Epithelial cell of proximal tubule (primary cell): ENCODE results near the gene CLPTM1L. TPM values are rescaled to one million over a fixed set of nuclear protein-coding genes. Genes with fewer than 3 reads are reported as not detected.
"Not testable (repeated sequence)": the region's sequence is repeated elsewhere in the genome, so short reads cannot be mapped to it uniquely, and the experiment has no call there.

ENCODE experiments used
- DNase-seq: peaks from one replicate; pipeline ENCODE4 v3.0.0-alpha.2; 2011; ENCODE audit warnings: low read depth
- H3K4me3 ChIP-seq: 2 replicates; pipeline ENCODE4 v1.5.1; 2011; ENCODE audit warnings: low read depth, mild to moderate bottlenecking, low read length
- CTCF ChIP-seq: conservative IDR thresholded peaks from 2 replicates; pipeline ENCODE4 v1.5.1; 2012; ENCODE audit warnings: low read depth, mild to moderate bottlenecking, low read length
- total RNA-seq: library from RNA; depleted of rRNA; stranded (reverse); fragments of >200 nt; gene quantifications from 2 replicates; pipeline ENCODE4 v1.2.3, GENCODE V29; 2015

Gene CLPTM1L
- total RNA-seq, 1 donor from 2014 or later, result 112 TPM

GRCh38 chr5:1292846-1293415, 52.0 kb downstream of the CLPTM1L start:
- no peak overlapping the region for H3K4me3 ChIP-seq
- DNase-seq, result no peak
- TF ChIP-seq CTCF, result no peak

GRCh38 chr5:1292139-1292538, 52.8 kb downstream of the CLPTM1L start:
- no peak for TF ChIP-seq CTCF
- H3K4me3 ChIP-seq, result no peak overlapping the region
- no peak for DNase-seq

DNA sequence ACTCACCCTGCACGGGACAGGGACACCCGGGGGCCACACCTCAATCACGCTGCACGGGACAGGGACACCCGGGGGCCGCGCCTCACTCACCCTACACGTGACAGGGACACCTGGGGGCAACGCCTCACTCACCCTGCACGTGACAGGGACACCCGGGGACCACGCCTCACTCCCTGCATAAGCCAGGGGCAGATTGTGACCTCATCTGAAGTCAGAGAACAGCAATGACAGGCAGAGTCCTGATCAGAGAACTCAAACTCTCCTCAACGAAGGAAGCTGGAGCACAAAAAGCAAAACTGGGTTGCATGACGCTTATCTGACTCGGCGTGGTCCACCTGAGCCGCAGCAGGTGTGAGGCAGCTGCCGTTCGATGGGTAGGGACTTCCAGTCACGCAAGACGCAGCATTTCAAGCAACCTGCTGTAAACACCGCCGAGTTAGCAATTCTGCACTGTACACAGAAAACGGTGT, 53.3 kb downstream of the CLPTM1L start:
- H3K4me3 ChIP-seq, result no peak overlapping the region
- no peak for TF ChIP-seq CTCF
- no peak for DNase-seq

- not testable (repeated sequence) for H3K4me3 ChIP-seq, DNase-seq
Measured at GRCh38 chr5:1290956-1291355, 53.9 kb downstream of the CLPTM1L start.

GRCh38 chr5:1289559-1289958, 55.3 kb downstream of the CLPTM1L start:
- H3K4me3 ChIP-seq, DNase-seq: not testable (repeated sequence)

DNA sequence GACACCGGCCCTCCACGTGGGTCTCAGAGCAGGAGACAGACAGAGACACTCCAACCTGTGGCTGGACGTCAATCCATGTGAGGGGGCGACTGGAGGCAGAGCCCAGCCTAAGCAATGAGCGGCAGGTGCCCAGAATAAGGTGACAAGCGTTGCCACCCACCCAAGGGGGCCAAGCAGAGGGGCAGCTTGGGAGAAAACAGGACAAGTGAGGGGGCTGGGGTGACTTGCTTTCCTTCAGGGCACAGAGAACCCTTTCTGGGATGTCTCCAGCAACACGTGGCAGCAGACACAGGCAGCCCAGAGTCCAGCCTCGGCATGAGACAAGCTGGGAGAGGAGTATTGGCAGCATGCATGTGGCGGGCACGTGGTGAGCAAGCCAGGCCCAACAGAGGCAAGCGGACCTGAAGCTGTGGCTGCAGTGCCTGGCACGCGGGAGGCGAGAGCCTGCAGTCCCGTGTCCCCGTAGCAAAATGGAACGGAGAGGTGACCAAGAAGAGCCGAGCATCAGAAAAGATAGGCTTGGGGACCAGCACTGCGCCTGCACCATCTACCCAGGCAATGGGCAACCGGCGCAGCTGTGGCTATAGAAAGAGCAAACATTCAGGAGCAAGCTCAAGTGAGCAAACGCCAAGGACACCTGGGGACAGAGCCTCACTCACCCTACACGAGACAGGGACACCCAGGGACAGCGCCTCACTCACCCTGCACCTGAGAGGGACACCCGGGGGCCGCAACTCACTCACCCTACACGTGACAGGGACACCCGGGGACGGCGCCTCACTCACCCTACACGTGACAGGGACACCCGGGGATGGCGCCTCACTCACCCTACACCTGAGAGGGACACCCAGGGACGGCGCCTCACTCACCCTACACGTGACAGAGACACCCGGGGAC, 56.2 kb downstream of the CLPTM1L start:
- no peak for DNase-seq
- TF ChIP-seq CTCF, result no peak
- no peak overlapping the region for H3K4me3 ChIP-seq

- H3K4me3 ChIP-seq, result no peak overlapping the region
- no peak for TF ChIP-seq CTCF
- DNase-seq, result no peak
Measured at GRCh38 chr5:1285883-1286291, 59.0 kb downstream of the CLPTM1L start.

GRCh38 chr5:1285141-1285540, 59.8 kb downstream of the CLPTM1L start:
- no peak for TF ChIP-seq CTCF
- H3K4me3 ChIP-seq, result no peak overlapping the region
- DNase-seq, result no peak

- H3K4me3 ChIP-seq, DNase-seq: not testable (repeated sequence)
Measured at GRCh38 chr5:1284336-1284970, 60.4 kb downstream of the CLPTM1L start.

DNA sequence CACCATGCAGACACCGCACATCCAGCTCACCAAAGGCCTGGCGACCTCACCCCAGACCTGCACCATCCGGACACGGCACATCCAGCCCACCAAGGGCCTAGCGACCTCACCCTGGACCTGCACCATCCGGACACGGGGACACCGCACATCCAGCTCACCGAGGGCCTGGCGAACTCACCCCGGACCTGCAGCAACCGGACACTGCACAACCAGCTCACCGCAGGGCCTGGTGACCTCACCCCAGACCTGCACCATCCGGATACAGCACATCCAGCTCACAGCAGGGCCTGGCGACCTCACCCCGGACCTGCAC, 61.2 kb downstream of the CLPTM1L start:
- H3K4me3 ChIP-seq, DNase-seq: not testable (repeated sequence)

DNA sequence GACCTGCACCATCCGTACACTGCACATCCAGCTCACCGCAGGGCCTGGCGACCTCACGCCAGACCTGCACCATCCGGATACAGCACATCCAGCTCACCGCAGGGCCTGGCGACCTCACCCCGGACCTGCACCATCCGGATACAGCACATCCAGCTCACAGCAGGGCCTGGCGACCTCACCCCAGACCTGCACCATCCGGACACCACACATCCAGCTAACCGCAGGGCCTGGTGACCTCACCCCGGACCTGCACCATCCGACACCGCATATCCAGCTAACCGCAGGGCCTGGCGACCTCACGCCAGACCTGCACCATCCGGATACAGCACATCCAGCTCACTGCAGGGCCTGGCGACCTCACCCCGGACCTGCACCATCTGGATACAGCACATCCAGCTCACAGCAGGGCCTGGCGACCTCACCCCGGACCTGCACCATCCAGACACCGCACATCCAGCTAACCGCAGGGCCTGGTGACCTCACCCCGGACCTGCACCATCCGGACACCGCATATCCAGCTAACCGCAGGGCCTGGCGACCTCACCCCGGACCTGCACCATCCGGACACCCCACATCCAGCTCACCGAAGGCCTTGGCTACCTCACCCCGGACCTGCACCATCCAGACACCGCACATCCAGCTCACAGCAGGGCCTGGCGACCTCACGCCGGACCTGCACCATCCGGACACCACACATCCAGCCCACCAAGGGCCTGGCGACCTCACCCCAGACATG, 61.7 kb downstream of the CLPTM1L start:
- DNase-seq, H3K4me3 ChIP-seq: not testable (repeated sequence)
